Common myeloid progenitor, CD34-positive (primary cell): ENCODE results near the gene SSBP3.

Source experiments
- CTCF ChIA-PET: fragments of 350-600 bp; sonication (Branson Sonifier 250); formaldehyde crosslinking; loops from one replicate; lab custom pipeline; 2021; ENCODE audit warnings: antibody characterized with exemption; lab: Charles Lee
- POLR2A ChIA-PET: fragments of 350-600 bp; sonication (Branson Sonifier 250); formaldehyde crosslinking; loops from one replicate; lab custom pipeline; 2021; ENCODE audit warnings: antibody characterized with exemption; lab: Charles Lee
- DNase-seq, 3 donors: peaks; one replicate each; pipeline versions ENCODE4 v3.0.0 to v3.0.0-alpha.2; 2013
- H3K27ac ChIP-seq, 2 experiments: 1 replicate in 1 of 2; 2 replicates in 1 of 2; pipeline ENCODE4 v1.7.0; 2013; ENCODE audit warnings: inconsistent platforms in 2 of 2, low read length in 2 of 2, mild to moderate bottlenecking in 2 of 2, low read depth in 1 of 2, moderate library complexity in 1 of 2; ENCODE audit not compliant: severe bottlenecking in 2 of 2, insufficient read depth in 1 of 2, poor library complexity in 1 of 2
- H3K27me3 ChIP-seq, 5 experiments: replicated peaks in 2 of 5; 1 replicate in 3 of 5; 2 replicates in 2 of 5; pipeline versions ENCODE4 v1.6.1 to v1.7.0; 2013; ENCODE audit warnings: low read length in 4 of 5, mild to moderate bottlenecking in 2 of 5, moderate library complexity in 2 of 5, inconsistent platforms in 1 of 5; ENCODE audit not compliant: insufficient read depth in 5 of 5, control insufficient read depth in 4 of 5
- H3K36me3 ChIP-seq, 4 experiments: 1 replicate in 2 of 4; 2 replicates in 2 of 4; pipeline versions ENCODE4 v1.6.1 to v1.7.0; 2013; ENCODE audit warnings: low read length in 3 of 4, control low read depth in 1 of 4, mild to moderate bottlenecking in 1 of 4; ENCODE audit not compliant: control insufficient read depth in 4 of 4, insufficient read depth in 4 of 4
- H3K4me1 ChIP-seq, 4 experiments: 1 replicate in 3 of 4; 2 replicates in 1 of 4; pipeline versions ENCODE4 v1.6.1 to v1.7.1; 2013; ENCODE audit warnings: low read length in 3 of 4, mild to moderate bottlenecking in 3 of 4, control low read depth in 1 of 4, inconsistent platforms in 1 of 4, moderate library complexity in 1 of 4; ENCODE audit not compliant: control insufficient read depth in 4 of 4, insufficient read depth in 4 of 4; ENCODE audit errors: control extremely low read depth in 1 of 4
- H3K4me3 ChIP-seq, 7 experiments: 1 replicate in 4 of 7; 2 replicates in 3 of 7; pipeline versions ENCODE4 v1.5.1 to v1.7.0; 2013; ENCODE audit warnings: mild to moderate bottlenecking in 7 of 7, low read length in 6 of 7, moderate library complexity in 6 of 7, inconsistent platforms in 2 of 7, low read depth in 2 of 7, control low read depth in 1 of 7; ENCODE audit not compliant: insufficient read depth in 4 of 7, control insufficient read depth in 1 of 7; ENCODE audit errors: extremely low read depth in 1 of 7
- H3K9me3 ChIP-seq, 5 experiments: 1 replicate in 4 of 5; 2 replicates in 1 of 5; pipeline versions ENCODE4 v1.6.1 to v1.7.1; 2013; ENCODE audit warnings: low read length in 4 of 5, mild to moderate bottlenecking in 2 of 5, inconsistent platforms in 1 of 5, low read depth in 1 of 5, moderate library complexity in 1 of 5; ENCODE audit not compliant: control insufficient read depth in 4 of 5, insufficient read depth in 2 of 5; ENCODE audit errors: control extremely low read depth in 1 of 5
- WGBS: methylation state at CpG from one replicate; pipeline ENCODE4 v1.1.5; 2013; ENCODE audit not compliant: insufficient coverage; 5-methylcytosine and 5-hydroxymethylcytosine counted together

Gene SSBP3

DNA sequence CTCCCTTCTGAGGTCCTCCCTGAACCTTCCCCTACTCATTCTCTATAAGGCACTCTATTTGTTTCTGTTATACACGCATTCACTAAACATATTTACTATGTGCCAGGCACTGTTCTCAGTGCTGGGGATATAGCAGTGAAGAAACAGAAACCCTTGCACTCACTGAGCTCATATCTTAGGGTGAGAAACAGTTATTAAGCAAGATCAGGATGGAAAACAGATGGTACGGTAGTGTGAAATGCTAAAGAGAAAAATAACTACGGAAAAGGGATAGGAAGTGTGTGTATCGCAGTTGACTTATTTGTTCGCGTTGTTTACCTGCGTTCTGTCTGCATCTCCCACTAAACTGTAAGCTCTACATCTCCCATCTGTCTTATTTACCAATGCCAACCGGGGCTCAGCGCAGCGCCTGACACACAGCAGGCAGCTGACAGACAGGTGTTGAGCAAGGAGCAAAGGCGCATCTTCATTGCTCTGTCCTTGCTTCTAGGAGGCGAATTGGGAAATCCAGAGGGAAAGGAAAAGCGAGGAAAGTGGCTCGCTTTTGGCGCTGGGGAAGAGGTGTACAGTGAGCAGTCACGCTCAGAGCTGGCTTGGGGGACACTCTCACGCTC is 206.9 kb downstream of the SSBP3 start:
- CTCF ChIA-PET = interaction anchor here (1.0 to 1.5 kb wide), 3 partner anchors 8 to 122 kb away, joined by 3 to 7 read pairs (median 3); no protein-coding TSS in a partner anchor
- peak overlapping the region; percentile 75 to 97 (median 94) for H3K4me3 ChIP-seq

DNA sequence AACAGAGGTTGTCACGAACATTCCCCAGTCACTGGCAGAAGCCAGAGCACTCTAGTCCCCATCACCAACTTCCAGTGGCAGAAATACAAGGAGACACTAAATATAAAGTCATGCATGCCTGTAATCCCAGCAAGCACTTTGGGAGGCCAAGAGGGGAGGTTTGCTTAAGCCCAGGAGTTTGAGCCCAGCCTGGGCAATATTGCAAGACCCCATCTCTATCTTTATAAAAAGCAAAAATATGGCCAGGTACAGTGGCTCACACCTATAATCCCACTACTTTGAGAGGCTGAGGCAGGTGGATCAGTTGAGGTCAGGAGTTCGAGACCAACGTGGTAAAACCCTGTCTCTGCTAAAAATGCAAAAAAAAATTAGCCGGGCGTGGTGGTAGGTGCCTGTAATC is 212.7 kb downstream of the SSBP3 start:
- DNase-seq = no peak
- Histone ChIP-seq H3K4me3 (no peak overlapping the region), H3K36me3 (peaks cover 13 to 54% (median 39%) of the 10 kb centered on the region in 4 experiments), H3K9me3 (no peaks in the 10 kb centered on the region), H3K27me3 (no peaks in the 10 kb centered on the region), H3K4me1 (no peaks in the 10 kb centered on the region), H3K27ac (no peak overlapping the region)
- WGBS = 92% methylated on average over 2 of the region's 5 CpGs
- POLR2A ChIA-PET = no interaction called here
- CTCF ChIA-PET = interaction anchor here (1.2 kb wide), 1 partner anchor 36 kb away, joined by 4 read pairs; no protein-coding TSS in a partner anchor

More for the DNA sequence above, 206.9 kb downstream of the SSBP3 start:
- Histone ChIP-seq H3K4me1 (peaks cover 10 to 27% (median 22%) of the 10 kb centered on the region in 4 experiments), H3K9me3 (no peaks in the 10 kb centered on the region), H3K27ac (peak overlapping the region; percentile 51 to 85), H3K36me3 (peaks cover 3 to 24% (median 21%) of the 10 kb centered on the region in 4 experiments), H3K27me3 (no peaks in the 10 kb centered on the region)
- POLR2A ChIA-PET = interaction anchor here (1.0 kb wide), 1 partner anchor 30 kb away, joined by 3 read pairs; no protein-coding TSS in a partner anchor
- 8% methylated on average over 14 of the region's 17 CpGs for WGBS
- no peak for DNase-seq

- no peaks in the 10 kb centered on the region for H3K9me3 ChIP-seq
- no peak overlapping the region for H3K27ac ChIP-seq
- POLR2A ChIA-PET = no interaction called here
- no peaks in the 10 kb centered on the region for H3K27me3 ChIP-seq
- H3K36me3 ChIP-seq = peaks cover 13 to 67% (median 49%) of the 10 kb centered on the region in 4 experiments
- no peak overlapping the region for H3K4me3 ChIP-seq
- no CpG with 5 or more reads among the region's 1 CpG for WGBS
- DNase-seq = no peak
- H3K4me1 ChIP-seq = no peaks in the 10 kb centered on the region
- CTCF ChIA-PET = interaction anchor here (1.6 kb wide), 1 partner anchor 8 kb away, joined by 7 read pairs; the partner anchor contains the start of genes CYB5RL and MRPL37
Observed at GRCh38 chr1:54191525-54191924, 214.7 kb downstream of the SSBP3 start.

- H3K9me3 ChIP-seq = no peaks in the 10 kb centered on the region
- no peaks in the 10 kb centered on the region for H3K27me3 ChIP-seq
- ChIA-PET CTCF (interaction anchor here (1.3 to 1.6 kb wide), 2 partner anchors 9 to 22 kb away, joined by 3 to 7 read pairs; partner anchors contain the start of genes CYB5RL and MRPL37), POLR2A (no interaction called here)
- H3K36me3 ChIP-seq = peaks cover 17 to 67% (median 52%) of the 10 kb centered on the region in 4 experiments
- DNase-seq = no peak
- H3K4me3 ChIP-seq = no peak overlapping the region
- 97% methylated on average over 9 of the region's 9 CpGs for WGBS
- no peaks in the 10 kb centered on the region for H3K4me1 ChIP-seq
- H3K27ac ChIP-seq = no peak overlapping the region
Observed at GRCh38 chr1:54190526-54190925, 215.7 kb downstream of the SSBP3 start.

DNA sequence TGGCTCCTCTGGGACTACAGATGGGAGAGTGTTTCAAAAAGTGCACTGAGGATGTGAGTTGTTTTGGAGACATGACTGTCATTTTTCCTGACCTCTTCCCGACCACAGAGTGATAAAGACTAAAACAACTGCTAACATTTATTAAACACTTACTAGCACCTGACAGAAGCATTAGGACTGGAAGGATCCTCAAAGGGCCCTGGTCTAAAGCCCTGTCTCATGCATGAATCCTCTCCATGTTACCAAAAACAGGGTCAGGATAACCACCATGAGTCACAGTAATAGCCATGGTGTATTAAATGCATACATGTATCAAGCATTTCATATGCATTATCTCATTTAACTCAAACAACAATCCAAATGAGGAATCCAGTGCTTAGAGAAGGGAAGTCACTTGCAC is 217.9 kb downstream of the SSBP3 start:
- CTCF ChIA-PET = interaction anchor here (1.4 kb wide), 1 partner anchor 16 kb away, joined by 4 read pairs; no protein-coding TSS in a partner anchor
- H3K36me3 ChIP-seq = peaks cover 15 to 58% (median 42%) of the 10 kb centered on the region in 4 experiments
- no peak for DNase-seq
- no peak overlapping the region for H3K4me3 ChIP-seq
- POLR2A ChIA-PET = no interaction called here
- no peaks in the 10 kb centered on the region for H3K9me3 ChIP-seq
- no peaks in the 10 kb centered on the region for H3K4me1 ChIP-seq
- 100% methylated on average over 1 of the region's 1 CpG for WGBS
- H3K27me3 ChIP-seq = no peaks in the 10 kb centered on the region
- H3K27ac ChIP-seq = no peak overlapping the region

DNA sequence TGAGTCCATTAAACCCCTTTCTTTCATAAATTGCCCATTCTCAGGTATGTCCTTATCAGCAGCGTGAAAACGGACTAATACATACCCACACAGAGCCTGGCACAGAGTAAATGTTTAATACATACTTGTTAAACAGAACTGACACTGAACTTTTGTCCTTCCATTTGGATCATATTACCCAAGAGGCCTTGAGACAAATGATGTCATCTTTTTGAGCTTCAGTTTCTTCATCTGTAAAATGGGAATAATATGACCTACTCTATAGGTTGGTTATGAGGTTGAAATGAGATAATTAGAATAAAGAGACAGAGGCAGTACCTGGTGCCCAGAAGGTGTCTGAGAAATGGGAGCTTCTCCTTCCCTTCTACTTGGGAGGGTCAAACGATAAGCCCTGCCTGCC is 220.1 kb downstream of the SSBP3 start:
- Histone ChIP-seq H3K36me3 (peaks cover 14 to 56% (median 39%) of the 10 kb centered on the region in 4 experiments), H3K9me3 (no peaks in the 10 kb centered on the region), H3K27me3 (no peaks in the 10 kb centered on the region), H3K27ac (no peak overlapping the region), H3K4me1 (no peaks in the 10 kb centered on the region), H3K4me3 (no peak overlapping the region)
- ChIA-PET CTCF (interaction anchor here (0.7 to 1.6 kb wide), 3 partner anchors 13 to 364 kb away, joined by 3 read pairs; no protein-coding TSS in a partner anchor), POLR2A (no interaction called here)
- 100% methylated on average over 2 of the region's 3 CpGs for WGBS
- DNase-seq = no peak
